ENCODE data around the gene BNIP2.
A peak's percentile ranks its signal among the peaks of the same experiment; 100 is the strongest.
"Not testable (repeated sequence)": the region's sequence is repeated elsewhere in the genome, so short reads cannot be mapped to it uniquely, and the experiment has no call there.

Gene BNIP2, protein sequence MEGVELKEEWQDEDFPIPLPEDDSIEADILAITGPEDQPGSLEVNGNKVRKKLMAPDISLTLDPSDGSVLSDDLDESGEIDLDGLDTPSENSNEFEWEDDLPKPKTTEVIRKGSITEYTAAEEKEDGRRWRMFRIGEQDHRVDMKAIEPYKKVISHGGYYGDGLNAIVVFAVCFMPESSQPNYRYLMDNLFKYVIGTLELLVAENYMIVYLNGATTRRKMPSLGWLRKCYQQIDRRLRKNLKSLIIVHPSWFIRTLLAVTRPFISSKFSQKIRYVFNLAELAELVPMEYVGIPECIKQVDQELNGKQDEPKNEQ

DNA sequence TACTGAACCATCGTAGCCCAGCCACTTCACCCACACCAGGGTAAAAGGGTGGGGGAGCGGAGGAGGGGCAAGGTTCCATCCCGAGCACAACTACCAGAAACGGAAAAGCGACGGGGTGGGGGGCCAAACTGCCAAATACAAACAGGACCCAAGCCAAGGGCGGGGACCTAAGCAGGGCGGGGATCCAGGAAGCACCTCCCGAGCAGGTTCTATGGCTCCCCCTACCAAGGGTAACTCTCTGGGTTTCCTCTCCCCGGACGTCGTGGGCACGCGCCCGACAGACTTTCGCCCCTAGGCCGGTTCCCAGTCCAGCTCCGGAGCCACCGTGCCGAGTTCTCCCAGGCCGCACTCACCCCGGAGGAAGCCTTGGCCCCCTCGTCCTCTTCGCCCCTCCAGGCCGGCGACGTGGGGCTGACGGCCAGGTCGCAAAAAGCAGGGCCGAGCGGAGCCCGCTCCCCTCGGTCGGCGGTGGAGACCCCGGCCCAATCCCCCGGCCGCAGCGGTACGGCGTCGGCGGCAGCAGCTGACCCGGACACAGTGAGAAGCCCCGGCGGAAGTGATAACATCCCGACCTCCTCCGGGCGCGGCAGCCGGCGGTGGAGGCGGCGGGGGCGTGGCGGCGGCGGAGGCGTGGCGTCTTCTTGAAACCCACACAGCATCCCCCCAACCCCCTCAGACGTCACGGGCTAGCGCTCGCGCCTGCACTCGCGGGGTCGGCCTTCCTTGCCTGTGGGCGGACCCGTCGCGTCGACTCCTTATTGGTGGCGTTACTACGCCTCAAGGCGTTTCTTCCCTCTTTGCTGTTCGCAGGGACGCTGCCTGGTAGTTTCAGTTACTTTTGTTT lies at the start of gene BNIP2:
Gene BNIP2 (minus strand): TSS at position 539 of the 844 bp plus-strand sequence. CDS start 6,863 bp downstream, outside the sequence.
- DNase-seq: peak; percentile 82

DNA sequence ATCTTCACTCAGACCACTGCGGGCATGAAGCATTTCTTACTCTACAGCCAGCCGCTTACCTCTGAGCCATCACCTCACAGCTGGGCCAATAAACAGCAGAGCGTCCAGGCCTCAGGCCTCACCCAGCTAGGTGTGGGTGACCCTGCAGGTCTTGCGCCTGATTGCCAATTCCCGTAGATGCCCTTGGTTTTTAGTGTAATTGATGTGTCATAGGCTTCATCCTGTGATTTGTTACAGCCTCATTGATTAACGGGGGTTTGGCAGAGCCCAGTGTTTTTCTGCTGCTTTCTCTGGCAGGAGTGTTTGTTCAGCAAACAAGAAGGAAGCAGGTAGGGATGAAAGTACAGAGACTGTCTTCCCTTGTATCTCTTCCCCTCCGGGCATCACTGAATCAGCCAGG lies 49.6 kb upstream of the BNIP2 start:
- no peak for DNase-seq

DNA sequence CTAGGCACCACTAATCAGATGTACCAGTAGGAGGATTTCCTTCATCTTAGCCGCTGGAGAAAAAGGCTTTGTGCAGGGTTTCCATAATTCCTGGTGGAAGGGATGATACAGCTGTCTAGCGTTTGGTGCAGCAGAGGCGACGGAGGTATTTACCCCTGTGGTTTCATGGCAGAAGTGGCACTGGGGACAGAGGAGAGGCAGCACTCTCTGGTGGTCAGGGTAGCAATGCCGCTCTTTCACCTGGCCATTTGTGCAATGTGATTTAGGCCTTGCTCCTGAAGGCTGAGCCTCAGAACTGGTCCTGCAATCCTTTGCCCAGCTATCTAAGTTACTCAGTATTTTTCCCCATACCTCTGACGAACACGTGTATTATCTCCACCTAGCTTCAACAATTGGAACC lies 47.1 kb upstream of the BNIP2 start:
- DNase-seq: no peak

DNA sequence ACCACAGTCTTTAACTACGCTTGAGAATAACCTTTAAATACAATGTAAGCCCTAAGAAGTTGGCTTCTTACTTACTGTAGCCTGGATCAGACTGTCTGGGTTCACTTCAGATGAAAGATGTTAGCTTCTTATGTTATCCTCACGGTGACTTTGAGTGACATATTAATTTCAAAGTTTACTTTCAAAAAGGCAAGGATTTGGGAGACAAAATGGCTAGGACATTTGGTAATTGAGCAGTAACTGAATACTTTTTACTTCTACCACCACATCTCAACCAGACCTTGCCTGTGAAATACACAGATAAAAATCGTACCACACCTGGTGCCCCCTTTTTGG lies 36.0 kb upstream of the BNIP2 start:
- no peak for DNase-seq

DNA sequence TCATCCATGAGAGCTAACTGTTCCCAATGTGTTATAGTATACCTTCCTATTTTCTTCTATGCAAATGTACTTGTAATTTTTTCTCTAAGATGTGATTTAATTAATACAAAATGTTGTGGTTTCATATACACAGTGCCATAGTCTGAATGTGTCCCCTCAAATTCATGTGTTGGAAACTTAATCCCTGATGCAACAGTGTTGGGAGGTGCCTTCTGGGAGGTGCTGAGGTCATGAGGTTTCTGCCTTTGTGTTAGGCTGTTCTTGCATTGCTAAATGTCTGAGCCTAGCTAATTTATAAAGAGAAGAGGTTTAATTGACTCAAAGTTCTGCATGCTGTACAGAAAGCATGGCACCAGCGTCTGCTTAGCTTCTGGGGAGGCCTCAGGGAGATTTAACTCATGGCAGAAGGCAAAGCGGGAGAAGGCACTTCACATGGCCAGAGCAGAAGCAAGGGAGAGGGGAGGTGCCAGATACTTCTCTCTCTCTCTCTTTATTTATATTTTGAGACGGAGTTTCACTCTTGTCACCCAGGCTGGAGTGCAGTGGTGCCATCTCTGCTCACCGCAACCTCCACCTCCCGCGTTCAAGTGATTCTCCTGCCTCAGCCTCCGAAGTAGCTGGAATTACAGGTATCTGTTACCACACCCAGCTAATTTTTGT lies 34.7 kb upstream of the BNIP2 start:
- DNase-seq: no peak

DNA sequence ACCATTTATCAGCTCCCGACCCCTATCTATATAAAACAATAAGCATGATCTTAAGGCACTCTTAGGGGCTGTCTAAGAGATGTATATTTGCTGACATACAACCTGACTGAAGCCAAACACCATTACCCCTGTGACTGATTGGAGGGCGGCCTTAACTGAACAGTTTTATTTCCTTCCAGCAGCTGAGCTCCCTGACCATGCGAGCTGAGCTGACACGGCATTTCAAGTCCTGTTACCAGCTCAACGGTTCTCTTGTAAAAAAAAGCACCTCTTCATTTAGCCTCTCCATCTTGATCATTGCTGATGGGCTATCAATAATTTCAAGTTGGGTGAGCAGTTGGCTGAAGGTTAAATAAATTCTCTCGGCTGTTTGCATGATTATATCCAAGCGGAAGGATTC lies 33.4 kb upstream of the BNIP2 start:
- DNase-seq: no peak

DNA sequence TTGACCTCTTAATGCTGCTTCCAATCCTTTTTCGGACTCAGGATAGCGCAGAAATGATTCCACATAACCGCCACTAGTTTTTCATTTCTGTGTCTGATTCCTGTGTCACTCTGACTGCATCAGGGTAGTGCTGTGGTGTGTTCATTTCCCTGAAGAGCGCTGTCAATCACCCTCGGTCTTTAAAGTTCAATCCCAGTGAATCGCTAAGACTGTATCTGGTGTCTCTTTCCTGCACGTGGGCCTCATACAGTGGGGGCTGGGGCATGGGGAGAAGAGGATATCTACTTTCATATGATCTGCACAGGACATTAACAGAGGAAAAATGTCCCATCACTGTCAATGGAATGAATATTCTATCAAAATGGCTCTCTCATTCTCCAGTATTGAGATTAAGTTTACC lies 32.9 kb upstream of the BNIP2 start:
- DNase-seq: no peak

DNA sequence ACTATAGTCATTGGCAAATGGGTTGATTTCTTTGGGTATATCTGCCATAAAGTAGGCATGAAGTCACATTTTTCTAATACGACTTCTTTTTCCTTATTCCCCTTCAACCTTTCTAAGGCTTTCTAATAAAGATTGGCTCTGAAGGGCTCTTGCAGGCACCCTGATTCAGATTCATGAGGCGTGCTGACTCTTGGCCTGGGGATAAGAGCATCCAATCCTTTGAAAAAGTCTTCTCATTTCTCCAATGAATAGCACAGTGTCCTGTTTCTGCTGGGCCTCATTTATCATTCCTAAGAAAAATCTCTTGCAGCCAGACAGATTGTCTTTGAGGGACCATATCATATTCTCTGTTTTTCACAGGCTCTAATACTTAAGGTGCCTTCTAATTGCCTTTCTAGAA lies 32.3 kb upstream of the BNIP2 start:
- DNase-seq: no peak

DNA sequence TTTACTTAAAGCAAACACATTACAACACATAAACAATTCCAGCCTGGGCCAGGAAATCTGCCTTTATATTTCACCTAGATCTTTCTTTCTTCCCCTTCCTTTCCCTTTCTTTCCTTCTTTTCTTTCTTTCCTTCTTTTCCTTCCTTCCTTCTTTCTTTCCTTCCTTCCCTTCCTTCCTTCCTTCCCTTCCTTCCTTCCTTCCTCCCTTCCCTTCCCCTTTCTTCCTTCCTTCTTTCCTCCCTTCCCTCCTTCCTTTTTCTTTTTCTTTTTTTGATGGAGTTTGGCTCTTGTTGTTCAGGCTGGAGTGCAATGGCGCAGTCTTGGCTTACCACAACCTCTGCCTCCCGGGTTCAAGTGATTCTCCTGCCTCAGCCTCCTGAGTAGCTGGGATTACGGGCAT lies 24.1 kb upstream of the BNIP2 start:
- no peak for DNase-seq

DNA sequence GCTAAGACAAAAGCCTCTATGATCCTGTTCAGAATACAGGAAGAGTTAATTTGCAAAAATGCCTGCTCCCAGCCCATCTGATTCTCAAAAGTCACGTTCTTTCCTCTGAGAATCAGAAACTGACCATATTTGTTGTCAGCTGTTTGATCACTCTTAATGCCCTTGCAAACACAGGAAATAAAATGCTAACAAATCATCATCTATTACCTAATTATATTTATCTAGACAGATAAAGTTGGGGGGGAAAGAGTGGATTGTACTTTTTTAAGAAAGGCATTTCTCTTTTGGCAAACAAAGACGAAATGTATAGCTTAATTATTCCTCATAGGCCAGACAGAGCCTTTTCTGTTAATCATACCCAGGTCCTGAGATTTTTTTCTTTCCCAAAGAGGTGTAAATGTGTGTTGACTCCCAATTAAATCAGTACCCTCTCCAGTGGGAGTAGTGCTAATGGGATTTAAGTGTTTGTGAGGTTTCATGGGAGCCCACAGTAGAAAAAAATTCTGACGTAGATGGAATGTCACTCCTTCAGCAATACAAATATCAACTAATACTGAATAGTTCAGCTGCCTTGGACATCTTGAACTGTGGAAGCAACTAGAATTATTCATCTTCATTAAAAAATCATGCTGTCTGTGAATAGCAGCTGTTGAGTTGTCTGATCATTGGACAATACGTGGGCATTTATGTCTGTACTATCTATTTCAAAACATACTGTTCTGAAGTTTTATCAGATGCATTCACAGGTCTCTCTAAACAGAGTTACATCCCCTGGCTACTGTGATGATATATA lies 22.5 kb upstream of the BNIP2 start:
- DNase-seq: no peak

DNA sequence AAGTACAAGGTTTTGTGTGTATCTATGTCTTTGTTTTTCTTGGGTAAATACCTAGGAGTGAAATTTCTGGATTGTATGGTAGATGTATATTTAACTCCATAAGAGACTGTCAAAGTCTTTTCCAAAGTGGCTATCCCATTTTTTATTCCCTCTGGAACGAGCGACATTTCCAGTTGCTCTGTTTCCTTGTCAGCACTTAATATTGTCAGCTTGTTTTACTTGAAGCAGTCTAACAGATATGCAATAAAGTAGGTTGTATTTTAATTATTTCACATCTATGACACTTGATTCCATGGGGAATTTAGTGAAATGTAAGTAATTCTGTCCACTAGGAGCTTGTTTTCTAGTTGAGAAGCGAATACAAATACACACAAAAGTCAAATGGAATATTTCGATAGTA lies 18.5 kb upstream of the BNIP2 start:
- no peak for DNase-seq

DNA sequence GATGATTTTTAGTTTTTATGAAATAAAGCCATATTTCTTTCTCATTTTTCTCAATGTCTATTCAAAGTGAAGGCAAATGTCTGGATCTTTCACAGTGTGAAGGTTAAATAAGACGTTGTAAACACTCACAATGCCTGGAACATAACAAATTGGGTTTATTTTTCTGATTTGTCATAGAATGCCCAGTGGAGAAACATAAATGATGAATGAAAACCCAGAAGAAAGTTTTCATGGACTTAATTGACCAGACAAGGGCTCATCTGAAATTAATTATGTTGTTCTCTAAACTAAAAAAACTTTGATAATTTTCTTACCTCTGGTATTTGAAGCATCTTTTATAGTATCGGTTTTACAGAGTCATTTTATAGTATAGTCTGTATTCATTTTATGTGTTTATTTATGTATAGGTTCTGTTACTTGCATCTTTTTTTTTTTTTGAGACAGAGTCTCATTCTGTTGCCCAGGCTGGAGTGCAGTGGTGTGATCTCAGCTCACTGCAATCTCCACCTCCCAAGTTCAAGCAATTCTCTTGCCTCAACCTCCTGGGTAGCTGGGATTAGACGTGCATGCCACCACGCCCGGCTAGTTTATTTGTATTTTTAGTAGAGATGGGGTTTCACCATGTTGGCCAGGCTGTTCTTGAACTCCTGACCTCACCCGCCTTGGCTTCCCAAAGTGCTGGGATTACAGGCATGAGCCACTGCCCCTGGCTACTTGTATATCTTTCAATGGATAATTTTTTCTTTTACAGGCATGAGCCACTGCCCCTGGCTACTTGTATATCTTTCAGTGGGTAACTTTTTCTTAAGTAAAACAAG lies 15.1 kb upstream of the BNIP2 start:
- DNase-seq: no peak

DNA sequence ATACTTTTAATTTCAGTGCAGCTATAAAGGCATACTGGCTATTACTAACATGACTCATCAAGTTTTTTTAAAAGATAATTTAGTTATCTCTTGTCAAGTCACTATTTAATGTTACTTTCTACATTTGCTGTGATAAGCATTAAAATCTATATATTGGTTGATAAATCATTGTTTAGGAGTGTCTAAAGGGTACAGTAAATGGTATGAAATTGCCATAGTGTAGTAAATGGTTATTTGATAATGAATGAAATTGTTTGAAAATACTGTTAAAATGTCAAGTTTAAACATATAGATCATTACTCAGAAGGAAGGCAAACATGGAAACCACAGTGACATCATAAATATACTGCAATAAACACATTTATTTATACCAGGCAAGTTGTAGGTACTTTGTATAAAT lies 13.2 kb upstream of the BNIP2 start:
- DNase-seq: no peak

DNA sequence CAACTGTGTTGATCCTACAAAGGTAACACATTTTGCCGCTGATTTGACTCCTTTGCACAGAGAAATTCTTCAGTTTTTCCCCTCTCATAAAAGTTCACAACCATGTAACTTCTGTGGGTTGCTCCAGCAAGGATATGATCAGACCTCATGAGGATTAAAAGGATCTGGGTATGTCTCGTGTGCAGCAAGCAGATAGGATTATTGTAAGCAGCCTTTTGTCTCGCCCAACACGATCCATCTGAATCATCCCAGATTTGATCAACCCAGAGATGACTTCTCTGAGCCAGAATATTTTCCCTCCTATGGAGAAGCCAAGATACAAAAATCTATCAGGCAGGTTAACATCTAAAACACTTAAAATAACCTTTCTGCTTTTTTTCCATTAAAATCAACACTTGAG lies 12.8 kb upstream of the BNIP2 start:
- DNase-seq: no peak

DNA sequence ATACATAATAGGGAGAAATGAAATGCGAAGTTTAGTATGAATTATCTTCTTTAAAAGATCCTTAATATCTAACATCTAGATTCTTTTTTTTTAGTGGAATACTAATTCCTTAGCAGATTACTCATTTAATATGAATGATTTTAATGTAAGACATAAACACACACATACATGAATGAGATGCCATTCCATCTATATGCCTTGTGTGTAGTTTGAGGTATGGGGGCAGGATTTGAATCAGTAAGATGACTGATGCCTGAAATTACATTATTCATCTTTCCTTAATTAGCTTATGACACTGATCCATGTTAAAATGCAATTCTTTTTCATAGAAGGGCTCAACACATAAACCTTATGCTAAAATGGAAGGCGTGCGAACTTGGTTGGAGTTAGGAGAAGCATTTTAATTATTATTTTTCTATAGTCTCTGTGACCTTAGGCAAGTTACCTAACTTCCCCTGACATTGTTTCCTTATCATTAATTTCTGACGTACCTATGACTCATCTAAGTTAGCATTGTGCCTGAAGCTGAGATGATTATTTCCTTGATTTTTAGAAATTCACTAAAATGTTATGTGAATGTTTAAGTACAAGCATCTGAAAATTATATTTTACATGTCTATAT lies 10.8 kb upstream of the BNIP2 start:
- no peak for DNase-seq

DNA sequence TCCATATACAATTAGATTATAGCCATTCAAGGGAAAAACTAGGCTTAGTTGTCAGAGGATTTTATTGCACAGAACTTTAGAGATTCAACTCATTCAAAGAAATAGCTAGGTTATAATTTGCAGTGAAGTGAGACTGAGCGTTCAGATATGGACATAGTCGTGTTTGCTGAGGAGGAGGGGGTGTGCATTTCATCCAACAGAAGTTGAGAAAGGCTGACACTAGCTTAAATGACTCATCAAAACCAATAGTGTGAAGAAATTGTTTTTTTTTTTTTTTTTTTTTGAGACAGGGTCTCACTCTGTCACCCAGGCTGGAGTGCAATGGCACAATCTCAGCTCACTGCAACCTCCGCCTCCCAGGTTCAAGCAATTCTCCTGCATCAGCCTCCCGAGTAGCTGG lies 8.9 kb upstream of the BNIP2 start:
- DNase-seq: not testable (repeated sequence)

DNA sequence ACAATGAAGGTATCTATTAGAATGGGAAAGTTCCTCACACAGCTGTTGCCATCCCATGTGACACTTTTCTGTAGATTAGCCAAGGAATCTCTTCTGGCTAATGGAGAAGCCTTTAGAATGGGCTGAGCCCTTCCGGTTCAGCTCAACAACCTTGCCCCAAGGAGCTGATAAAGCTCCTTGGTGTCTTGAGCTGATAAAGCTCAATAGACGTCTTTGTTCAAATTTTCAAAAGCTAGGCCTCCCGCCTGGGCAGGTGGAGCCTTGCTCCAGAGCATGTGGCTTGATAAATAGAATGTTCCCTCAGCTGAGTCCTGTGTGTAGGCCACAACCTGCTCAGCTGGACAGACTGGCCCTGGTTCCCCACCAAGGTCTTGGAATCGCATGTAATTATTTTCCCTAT lies 7.2 kb upstream of the BNIP2 start:
- DNase-seq: no peak

DNA sequence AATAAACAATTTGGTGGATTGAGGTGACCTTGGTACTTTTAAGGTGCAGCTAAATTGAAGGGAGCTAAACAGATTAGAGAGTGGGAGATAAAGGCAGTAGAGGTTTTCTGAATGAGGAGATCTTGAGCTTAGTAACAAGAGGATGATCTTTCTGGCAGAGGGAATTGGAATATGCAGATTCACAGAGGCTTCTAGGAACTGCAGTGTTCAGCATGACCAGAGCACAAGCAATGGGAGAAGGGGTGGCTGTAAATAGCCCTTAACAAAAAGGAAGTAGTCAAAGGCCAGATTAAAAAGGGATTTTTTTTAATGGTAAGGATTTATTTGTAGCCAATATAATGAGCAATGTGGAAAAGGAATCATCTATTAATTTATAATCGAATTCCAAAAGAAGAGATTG lies 5.7 kb upstream of the BNIP2 start:
- DNase-seq: no peak

DNA sequence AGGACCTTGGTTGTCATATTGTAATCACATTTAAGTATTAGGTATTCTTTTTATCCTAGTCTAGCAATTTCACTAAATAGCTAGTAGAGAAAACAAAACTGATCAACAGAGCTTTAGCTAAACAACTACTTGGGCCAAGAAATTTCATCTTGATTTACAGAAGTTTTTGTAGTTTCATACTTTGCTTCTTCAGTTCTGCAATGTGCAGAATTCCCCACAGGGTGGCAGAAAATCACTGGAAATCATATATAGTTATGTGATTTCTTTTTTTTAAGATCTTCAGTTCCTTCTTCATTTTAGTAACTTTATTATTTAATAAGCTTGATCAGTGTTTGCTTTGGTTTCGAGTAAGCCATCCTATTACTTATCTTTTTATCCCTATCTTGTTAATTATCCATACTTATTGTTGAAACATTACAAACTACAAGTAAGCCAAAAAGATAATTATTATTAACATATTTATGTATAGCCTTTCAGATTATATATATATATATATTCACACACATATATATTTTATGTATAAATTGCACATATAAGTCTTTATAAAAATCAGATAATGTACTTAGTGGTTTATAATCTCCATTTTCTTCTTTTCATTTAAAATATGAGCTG lies 2.2 kb upstream of the BNIP2 start:
- DNase-seq: peak; percentile 51

DNA sequence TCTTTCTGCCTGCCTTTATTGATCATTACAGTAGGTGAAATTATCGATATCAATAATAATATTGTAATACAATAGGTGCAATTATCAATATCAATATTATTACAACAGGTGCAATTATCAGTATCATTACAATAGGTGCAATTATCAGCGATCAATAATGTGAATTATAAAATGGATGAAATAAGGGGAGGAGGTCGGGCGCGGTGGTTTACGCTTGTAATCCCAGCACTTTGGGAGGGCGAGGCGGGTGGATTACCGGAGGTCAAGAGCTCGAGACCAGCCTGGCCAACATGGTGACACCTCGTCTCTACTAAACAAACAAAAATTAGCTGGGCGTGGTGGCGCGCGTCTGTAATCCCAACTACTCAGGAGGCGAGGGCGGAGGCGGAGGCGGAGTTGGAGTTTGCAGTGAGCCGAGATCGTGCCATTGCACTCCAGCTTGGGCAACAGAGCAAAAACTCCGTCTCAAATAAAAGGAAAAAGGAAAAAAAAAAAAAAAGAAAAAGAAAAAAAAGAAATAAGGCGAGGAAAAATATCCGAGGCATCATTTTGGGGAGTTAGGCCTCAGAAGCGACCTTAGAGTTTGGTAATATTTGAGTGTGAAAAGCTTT lies 611 bp upstream of the BNIP2 start:
- DNase-seq: peak; percentile 46

DNA sequence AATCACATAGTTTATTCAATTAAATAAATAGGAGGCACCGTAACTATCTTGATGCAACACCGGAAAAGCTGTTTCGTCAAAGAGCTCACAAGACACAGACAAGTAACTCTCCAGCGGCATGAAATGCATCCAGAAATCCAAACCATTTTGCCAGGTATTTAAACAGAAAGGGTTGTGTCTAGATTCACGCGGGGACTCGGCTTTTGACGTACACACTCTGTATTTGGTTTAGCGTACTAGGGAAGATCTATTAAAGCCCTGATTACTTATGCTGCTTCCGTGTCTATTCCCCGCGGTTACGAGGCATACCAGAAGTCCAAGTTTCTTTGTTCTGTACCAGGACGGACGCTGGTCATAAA lies 718 bp downstream of the BNIP2 start:
- peak; percentile 35 for DNase-seq

All from NCI-H510A treated with DMSO at 0.1 percent for 48 hours (cell line).